KOPT-K1 (cell line): Measurements from ENCODE around the gene GPR37L1.
"Not testable (repeated sequence)": the region's sequence is repeated elsewhere in the genome, so short reads cannot be mapped to it uniquely, and the experiment has no call there.

Source experiments
- H3K27ac ChIP-seq: fragments of 200-600 bp; sonication (generic); 2 replicates; pipeline ENCODE4 v1.5.1; 2016; ENCODE audit warnings: antibody characterized with exemption, mild to moderate bottlenecking, low read depth, low read length; ENCODE audit not compliant: poor library complexity, severe bottlenecking
- H3K36me3 ChIP-seq: fragments of 200-600 bp; sonication (generic); 2 replicates; pipeline ENCODE4 v1.5.1; 2017; ENCODE audit warnings: antibody characterized with exemption, mild to moderate bottlenecking, low read length, moderate library complexity; ENCODE audit not compliant: insufficient read depth
- H3K9me3 ChIP-seq: fragments of 200-600 bp; sonication (generic); 2 replicates; pipeline ENCODE4 v1.5.1; 2017; ENCODE audit warnings: antibody characterized with exemption, low read length, mild to moderate bottlenecking; ENCODE audit not compliant: insufficient read depth, poor library complexity, severe bottlenecking

Gene GPR37L1

GRCh38 chr1:202140833-202141232 is 18.1 kb downstream of the GPR37L1 start:
- peaks cover 31% of the 10 kb centered on the region; the same call in 1 of the 2 replicates for H3K36me3 ChIP-seq
- no peak overlapping the region for H3K27ac ChIP-seq
- no peaks in the 10 kb centered on the region for H3K9me3 ChIP-seq

- H3K9me3 ChIP-seq, H3K27ac ChIP-seq: not testable (repeated sequence)
- peaks cover 30% of the 10 kb centered on the region; the same call in 1 of the 2 replicates for H3K36me3 ChIP-seq
Measured at GRCh38 chr1:202141468-202141867, 18.8 kb downstream of the GPR37L1 start.

- peaks cover 34% of the 10 kb centered on the region for H3K36me3 ChIP-seq
- no peaks in the 10 kb centered on the region for H3K9me3 ChIP-seq
- peak overlapping the region; percentile 82 for H3K27ac ChIP-seq
Measured at GRCh38 chr1:202143011-202143767, 20.5 kb downstream of the GPR37L1 start.

- peak overlapping the region; percentile 82 for H3K27ac ChIP-seq
- no peaks in the 10 kb centered on the region for H3K9me3 ChIP-seq
- H3K36me3 ChIP-seq, result peaks cover 36% of the 10 kb centered on the region
Measured at GRCh38 chr1:202143768-202144401, 21.2 kb downstream of the GPR37L1 start.

- Histone ChIP-seq H3K27ac (peak within 1 kb of the TSS; percentile 82), H3K9me3 (no peaks in the 10 kb centered on the region), H3K36me3 (peaks cover 42% of the 10 kb centered on the region)
Measured at GRCh38 chr1:202144402-202145067, 21.8 kb downstream of the GPR37L1 start, which contains the start of gene ARL8A. Gene ARL8A, minus strand, starts transcription at chr1:202144737. Its CDS starts 165 bp downstream, at chr1:202144572.

GRCh38 chr1:202145068-202145743 is 22.5 kb downstream of the GPR37L1 start:
- Histone ChIP-seq H3K36me3 (peaks cover 49% of the 10 kb centered on the region), H3K9me3 (no peaks in the 10 kb centered on the region), H3K27ac (peak overlapping the region; percentile 82)

- not testable (repeated sequence) for H3K9me3 ChIP-seq, H3K27ac ChIP-seq
- peaks cover 50% of the 10 kb centered on the region for H3K36me3 ChIP-seq
Measured at GRCh38 chr1:202145744-202146140, 23.0 kb downstream of the GPR37L1 start.

GRCh38 chr1:202146279-202146678 is 23.6 kb downstream of the GPR37L1 start:
- H3K27ac ChIP-seq, result no peak overlapping the region
- no peaks in the 10 kb centered on the region for H3K9me3 ChIP-seq
- peaks cover 51% of the 10 kb centered on the region for H3K36me3 ChIP-seq

- peaks cover 58% of the 10 kb centered on the region for H3K36me3 ChIP-seq
- H3K27ac ChIP-seq, result no peak overlapping the region
- H3K9me3 ChIP-seq, result no peaks in the 10 kb centered on the region
Measured at GRCh38 chr1:202146993-202147392, 24.3 kb downstream of the GPR37L1 start.

GRCh38 chr1:202148391-202148790 is 25.7 kb downstream of the GPR37L1 start:
- Histone ChIP-seq H3K36me3 (peaks cover 72% of the 10 kb centered on the region), H3K27ac (no peak overlapping the region), H3K9me3 (no peaks in the 10 kb centered on the region)

- Histone ChIP-seq H3K9me3 (no peaks in the 10 kb centered on the region), H3K36me3 (peaks cover 84% of the 10 kb centered on the region), H3K27ac (no peak overlapping the region)
Measured at GRCh38 chr1:202149566-202149965, 26.8 kb downstream of the GPR37L1 start.

GRCh38 chr1:202150187-202150586 is 27.5 kb downstream of the GPR37L1 start:
- Histone ChIP-seq H3K9me3 (no peaks in the 10 kb centered on the region), H3K36me3 (peaks cover 90% of the 10 kb centered on the region), H3K27ac (no peak overlapping the region)

- no peak overlapping the region for H3K27ac ChIP-seq
- H3K36me3 ChIP-seq, result peaks cover 94% of the 10 kb centered on the region
- H3K9me3 ChIP-seq, result no peaks in the 10 kb centered on the region
Measured at GRCh38 chr1:202150602-202151001, 27.9 kb downstream of the GPR37L1 start.

- H3K9me3 ChIP-seq, result no peaks in the 10 kb centered on the region
- H3K36me3 ChIP-seq, result peaks cover 99% of the 10 kb centered on the region
- H3K27ac ChIP-seq, result no peak overlapping the region
Measured at GRCh38 chr1:202151045-202151444, 28.3 kb downstream of the GPR37L1 start.

GRCh38 chr1:202152399-202152798 is 29.7 kb downstream of the GPR37L1 start:
- H3K27ac ChIP-seq, result no peak overlapping the region
- H3K9me3 ChIP-seq, result no peaks in the 10 kb centered on the region
- peaks cover 100% of the 10 kb centered on the region for H3K36me3 ChIP-seq
